IPS-15b (cell line): Measurements from ENCODE around the gene PHACTR1.

ENCODE experiments used
- H3K27me3 ChIP-seq: one replicate; pipeline ENCODE4 v1.6.1; 2013; ENCODE audit warnings: low read length; ENCODE audit not compliant: control insufficient read depth, insufficient read depth
- H3K36me3 ChIP-seq: one replicate; pipeline ENCODE4 v1.6.1; 2013; ENCODE audit warnings: low read length; ENCODE audit not compliant: control insufficient read depth, insufficient read depth
- H3K4me1 ChIP-seq: one replicate; pipeline ENCODE4 v1.6.1; 2013; ENCODE audit warnings: mild to moderate bottlenecking, low read length; ENCODE audit not compliant: control insufficient read depth, insufficient read depth
- H3K4me3 ChIP-seq: one replicate; pipeline ENCODE4 v1.5.1; 2013; ENCODE audit warnings: low read depth, low read length
- H3K9ac ChIP-seq: one replicate; pipeline ENCODE4 v1.6.1; 2013; ENCODE audit warnings: low read depth, mild to moderate bottlenecking, low read length
- H3K9me3 ChIP-seq: one replicate; pipeline ENCODE4 v1.6.1; 2013; ENCODE audit warnings: mild to moderate bottlenecking, low read length; ENCODE audit not compliant: control insufficient read depth, insufficient read depth

PHACTR1 gene

DNA sequence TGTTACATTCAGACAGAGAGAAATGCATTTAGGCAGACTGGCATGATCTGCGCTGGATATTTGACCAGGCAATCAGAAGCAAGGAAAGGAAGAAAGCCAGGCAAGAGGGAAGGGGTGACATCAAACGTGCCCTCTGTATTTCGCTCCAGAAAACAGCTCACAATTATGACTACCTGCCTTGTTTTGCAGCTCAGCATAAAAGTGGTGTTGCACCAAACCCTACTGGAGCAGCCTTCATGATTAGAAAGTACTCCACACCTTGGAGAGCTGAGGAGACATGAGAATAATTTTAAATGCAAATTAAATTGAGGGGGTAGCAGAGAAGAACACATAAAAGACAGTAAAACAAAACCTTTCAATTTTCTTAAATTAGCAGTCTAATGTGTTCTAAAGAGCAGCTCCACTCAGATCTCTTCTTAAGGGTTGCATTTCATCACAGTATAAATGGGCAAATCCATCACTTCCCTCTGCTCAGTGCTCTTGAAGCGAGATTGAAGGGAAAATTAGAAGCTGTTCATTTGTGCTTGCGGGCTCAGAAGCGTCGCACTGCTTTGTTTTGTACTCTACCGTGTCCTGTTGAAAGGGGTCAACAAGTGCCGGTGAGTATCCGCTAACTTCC is at the start of gene PHACTR1:
Gene PHACTR1, plus strand, starts transcription at position 470 of the 619 bp plus-strand sequence.
- Histone ChIP-seq H3K9ac (no peak within 1 kb of the TSS), H3K9me3 (no peaks in the 10 kb centered on the region), H3K27me3 (no peaks in the 10 kb centered on the region), H3K36me3 (no peaks in the 10 kb centered on the region), H3K4me1 (peaks cover 4% of the 10 kb centered on the region), H3K4me3 (no peak within 1 kb of the TSS)

DNA sequence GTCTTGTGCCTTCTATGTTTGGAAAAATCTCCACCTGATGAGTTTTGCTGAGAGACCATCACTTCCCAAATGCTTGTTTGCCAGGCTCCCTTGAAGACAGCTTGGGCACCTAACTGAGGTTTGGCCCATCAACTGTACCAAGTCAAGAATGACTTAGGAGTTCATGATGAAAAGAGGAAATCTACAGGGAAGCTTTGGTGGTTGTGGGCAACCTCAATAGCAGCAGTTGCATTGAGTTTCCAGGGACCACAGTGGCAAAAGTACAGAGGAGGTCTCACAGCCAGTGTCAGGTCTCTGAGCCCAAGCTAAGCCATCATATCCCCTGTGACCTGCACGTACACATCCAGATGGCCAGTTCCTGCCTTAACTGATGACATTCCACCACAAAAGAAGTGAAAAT is 49.7 kb upstream of the PHACTR1 start:
- no peaks in the 10 kb centered on the region for H3K27me3 ChIP-seq
- no peaks in the 10 kb centered on the region for H3K9me3 ChIP-seq
- no peaks in the 10 kb centered on the region for H3K36me3 ChIP-seq
- no peak overlapping the region for H3K4me3 ChIP-seq
- H3K9ac ChIP-seq = no peak overlapping the region
- no peaks in the 10 kb centered on the region for H3K4me1 ChIP-seq

DNA sequence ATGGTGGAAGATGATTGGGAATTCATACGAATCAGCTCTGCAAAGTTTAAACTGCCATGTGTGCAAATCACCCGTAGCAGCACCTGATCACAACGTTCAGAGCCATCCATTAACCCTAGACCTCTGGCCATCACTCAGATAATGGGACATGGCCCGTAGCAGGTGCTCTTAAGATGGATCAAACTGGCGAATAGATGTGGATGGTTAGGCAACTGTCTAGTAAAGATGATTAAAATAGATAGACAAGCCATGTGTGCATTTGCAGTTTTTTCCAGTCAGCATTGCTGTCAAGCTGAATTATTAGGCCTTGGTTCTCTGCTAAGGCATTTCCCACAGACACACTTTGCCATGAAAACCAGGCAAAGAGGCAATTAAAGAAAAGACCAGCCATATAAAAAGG is 40.6 kb upstream of the PHACTR1 start:
- H3K9ac ChIP-seq = no peak overlapping the region
- H3K4me1 ChIP-seq = peaks cover 4% of the 10 kb centered on the region
- no peaks in the 10 kb centered on the region for H3K36me3 ChIP-seq
- H3K9me3 ChIP-seq = no peaks in the 10 kb centered on the region
- H3K4me3 ChIP-seq = no peak overlapping the region
- H3K27me3 ChIP-seq = no peaks in the 10 kb centered on the region

DNA sequence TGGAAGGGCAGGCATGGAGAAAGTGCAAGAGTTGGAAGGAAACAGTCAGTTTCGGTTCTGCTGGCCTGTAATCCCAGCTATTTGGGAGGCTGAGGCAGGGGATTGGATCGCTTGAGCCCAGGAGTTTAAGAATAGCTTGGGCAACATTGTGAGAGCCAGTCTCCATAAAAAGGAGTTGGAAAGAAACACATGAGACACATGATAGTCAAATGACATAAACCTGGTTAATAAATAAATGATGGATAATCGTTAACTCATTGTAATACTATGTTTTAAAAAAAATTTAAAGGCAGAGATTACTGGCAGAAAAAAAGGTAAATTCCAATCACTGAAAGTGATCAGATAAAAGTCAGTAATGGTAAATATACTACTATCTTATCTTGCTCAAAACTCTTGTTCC is 37.2 kb upstream of the PHACTR1 start:
- no peaks in the 10 kb centered on the region for H3K36me3 ChIP-seq
- H3K4me3 ChIP-seq = no peak overlapping the region
- H3K9ac ChIP-seq = no peak overlapping the region
- no peaks in the 10 kb centered on the region for H3K4me1 ChIP-seq
- H3K27me3 ChIP-seq = no peaks in the 10 kb centered on the region
- no peaks in the 10 kb centered on the region for H3K9me3 ChIP-seq

DNA sequence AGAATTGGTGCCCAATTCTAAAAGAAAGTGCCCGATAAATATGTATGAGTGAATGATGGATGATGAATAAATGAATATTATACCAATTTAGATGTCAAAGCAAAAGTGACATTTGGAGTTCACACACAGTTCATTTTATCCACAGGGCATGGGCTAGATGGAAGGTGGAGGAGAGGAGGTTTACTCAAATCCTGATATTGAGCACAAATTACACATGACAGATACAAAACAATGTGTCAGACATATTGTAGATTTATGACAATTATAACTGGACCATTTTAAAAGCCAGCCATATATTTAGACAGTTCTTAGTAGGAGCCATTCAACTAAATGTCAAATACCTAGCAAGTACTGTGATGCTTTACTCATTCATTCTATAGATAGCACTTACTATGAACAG is 23.4 kb upstream of the PHACTR1 start:
- H3K4me3 ChIP-seq = no peak overlapping the region
- H3K36me3 ChIP-seq = no peaks in the 10 kb centered on the region
- no peaks in the 10 kb centered on the region for H3K27me3 ChIP-seq
- H3K4me1 ChIP-seq = no peaks in the 10 kb centered on the region
- no peak overlapping the region for H3K9ac ChIP-seq
- H3K9me3 ChIP-seq = no peaks in the 10 kb centered on the region

DNA sequence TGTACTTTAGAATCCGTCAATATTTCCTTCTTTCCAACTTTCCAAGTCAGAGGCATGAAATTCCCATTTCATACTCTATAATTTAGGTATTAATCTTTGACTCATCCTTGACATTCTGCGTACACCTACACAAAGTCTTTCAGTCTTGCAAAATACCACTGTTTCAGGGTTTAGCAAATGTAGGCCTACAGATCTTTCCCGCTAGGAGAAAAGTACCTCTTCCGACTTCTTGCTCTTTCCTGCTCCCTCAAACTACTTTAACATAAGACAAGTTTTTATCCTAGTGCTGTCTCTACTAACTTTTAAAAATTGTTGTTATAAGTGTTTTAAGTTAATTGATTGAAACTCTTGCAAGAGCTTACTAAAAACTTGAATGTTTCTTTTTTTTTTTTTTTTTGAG is 18.3 kb upstream of the PHACTR1 start:
- no peaks in the 10 kb centered on the region for H3K27me3 ChIP-seq
- peaks cover 12% of the 10 kb centered on the region for H3K4me1 ChIP-seq
- no peaks in the 10 kb centered on the region for H3K36me3 ChIP-seq
- H3K9ac ChIP-seq = no peak overlapping the region
- no peaks in the 10 kb centered on the region for H3K9me3 ChIP-seq
- no peak overlapping the region for H3K4me3 ChIP-seq

DNA sequence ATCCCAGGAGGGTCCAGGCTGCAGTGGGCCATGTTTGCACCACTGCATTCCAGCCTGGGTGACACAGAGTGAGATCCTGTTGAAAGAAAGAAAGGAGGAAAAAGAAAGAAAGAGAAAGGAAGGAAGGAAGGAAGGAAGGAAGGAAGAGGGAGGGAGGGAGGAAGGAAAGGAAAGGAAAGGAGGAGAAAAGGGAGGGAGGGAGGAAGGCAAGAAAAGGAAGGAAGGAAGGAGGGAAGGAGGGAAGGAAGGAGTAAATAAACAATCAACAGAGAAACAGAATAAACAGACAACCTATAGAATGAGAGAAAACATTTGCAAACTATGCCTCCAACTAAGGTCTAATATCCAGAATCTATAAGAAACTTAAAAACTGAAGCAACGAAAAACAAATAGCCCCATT is 11.6 kb upstream of the PHACTR1 start:
- Histone ChIP-seq H3K4me1 (peaks cover 12% of the 10 kb centered on the region), H3K27me3 (no peaks in the 10 kb centered on the region), H3K9me3 (no peaks in the 10 kb centered on the region), H3K36me3 (no peaks in the 10 kb centered on the region), H3K9ac (no peak overlapping the region), H3K4me3 (no peak overlapping the region)

DNA sequence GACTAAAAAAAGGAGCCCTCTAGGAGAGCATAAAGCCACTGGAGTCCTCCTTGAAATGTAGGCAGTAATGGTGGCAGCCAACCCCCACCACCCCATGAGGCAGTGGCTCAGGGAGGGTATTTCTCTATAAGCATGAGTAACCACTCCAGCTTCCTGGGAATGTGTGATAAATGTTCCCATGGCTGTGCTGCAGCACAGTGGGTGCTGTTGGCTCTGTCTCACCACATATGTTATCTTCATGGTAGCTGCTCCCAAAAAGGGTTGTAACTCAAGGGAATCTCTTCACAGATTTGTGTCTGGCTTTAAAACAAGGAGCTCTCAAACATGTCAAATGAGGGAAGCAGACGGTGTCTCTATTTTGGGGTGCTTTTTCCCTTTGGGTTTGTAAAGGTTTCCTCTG is 7.5 kb upstream of the PHACTR1 start:
- no peaks in the 10 kb centered on the region for H3K27me3 ChIP-seq
- no peaks in the 10 kb centered on the region for H3K4me1 ChIP-seq
- H3K36me3 ChIP-seq = no peaks in the 10 kb centered on the region
- no peaks in the 10 kb centered on the region for H3K9me3 ChIP-seq
- H3K4me3 ChIP-seq = no peak overlapping the region
- H3K9ac ChIP-seq = no peak overlapping the region

DNA sequence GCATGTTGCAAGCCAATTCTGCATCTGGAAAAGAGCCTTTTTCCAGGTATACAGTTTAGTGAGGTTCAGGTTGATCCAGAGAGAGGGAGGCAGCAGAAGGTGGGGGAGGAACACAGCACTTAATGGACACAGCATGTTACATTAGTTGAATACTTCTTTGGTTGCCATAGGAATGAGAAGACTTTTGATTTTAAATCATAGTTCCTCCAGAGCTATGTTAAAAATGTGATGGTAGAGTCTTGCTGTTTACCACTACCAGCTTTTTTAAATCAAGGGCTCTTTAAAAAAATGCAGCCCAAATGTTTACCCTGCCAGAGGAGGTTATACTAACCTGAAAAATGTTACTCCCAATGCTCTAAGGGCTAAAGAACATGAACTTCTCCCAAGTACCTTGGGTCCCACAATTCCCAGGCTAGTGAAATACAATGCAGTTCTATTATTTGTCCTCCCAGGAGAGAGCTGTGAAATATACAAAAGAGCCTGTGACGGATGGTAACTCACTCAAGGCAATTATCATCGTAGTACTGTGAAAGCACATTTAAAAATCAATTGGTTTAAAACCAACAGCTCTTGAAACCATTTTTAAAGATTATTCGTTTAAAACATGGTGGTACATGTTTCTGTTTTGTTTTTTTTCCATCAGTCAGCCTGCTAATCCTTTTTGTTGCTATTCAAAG is 6.9 kb upstream of the PHACTR1 start:
- Histone ChIP-seq H3K27me3 (no peaks in the 10 kb centered on the region), H3K4me3 (no peak overlapping the region), H3K9ac (no peak overlapping the region), H3K36me3 (no peaks in the 10 kb centered on the region), H3K4me1 (no peaks in the 10 kb centered on the region), H3K9me3 (no peaks in the 10 kb centered on the region)

DNA sequence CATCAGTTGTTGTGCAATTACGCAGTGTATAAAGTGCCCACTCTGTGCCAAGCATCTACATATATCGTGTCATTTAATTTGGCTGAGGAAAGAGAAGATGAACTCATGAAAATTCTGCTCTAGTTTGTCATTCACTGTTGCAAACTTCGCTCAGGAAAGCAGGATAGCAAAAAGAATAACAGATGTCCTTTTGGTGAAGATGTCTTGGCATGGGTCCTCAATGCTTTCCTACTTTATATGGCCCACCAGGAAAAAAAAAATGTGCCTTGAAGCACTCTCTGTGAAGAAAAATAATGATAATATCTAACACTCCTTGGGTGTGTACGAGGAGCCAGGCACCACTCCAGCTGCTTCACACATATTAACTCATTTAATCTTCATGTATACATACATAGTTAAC is 5.6 kb upstream of the PHACTR1 start:
- Histone ChIP-seq H3K9me3 (no peaks in the 10 kb centered on the region), H3K4me3 (no peak overlapping the region), H3K36me3 (no peaks in the 10 kb centered on the region)

DNA sequence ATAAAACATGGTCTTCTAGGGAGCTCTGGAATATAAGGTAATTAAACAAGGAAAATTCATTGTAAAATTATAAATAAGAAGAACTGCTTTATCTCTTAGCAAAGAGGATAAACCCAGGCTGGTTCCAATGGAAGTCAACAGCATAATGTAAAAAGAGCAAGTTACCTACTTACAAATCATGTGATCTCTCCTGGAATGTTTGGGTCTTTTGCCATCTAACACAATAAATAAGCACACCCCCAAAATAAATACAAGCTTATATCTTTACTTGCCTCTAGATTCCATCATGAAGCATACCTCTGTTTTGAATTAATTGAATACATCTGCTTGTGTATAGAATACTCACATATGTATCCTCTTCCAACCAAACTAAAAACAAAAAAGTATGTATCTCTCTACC is 2.5 kb upstream of the PHACTR1 start:
- no peak overlapping the region for H3K4me3 ChIP-seq
- H3K9ac ChIP-seq = no peak overlapping the region
- H3K36me3 ChIP-seq = no peaks in the 10 kb centered on the region
- peaks cover 4% of the 10 kb centered on the region for H3K4me1 ChIP-seq
- H3K27me3 ChIP-seq = no peaks in the 10 kb centered on the region
- no peaks in the 10 kb centered on the region for H3K9me3 ChIP-seq

More for the DNA sequence above, 5.6 kb upstream of the PHACTR1 start:
- Histone ChIP-seq H3K4me1 (no peaks in the 10 kb centered on the region), H3K9ac (no peak overlapping the region), H3K27me3 (no peaks in the 10 kb centered on the region)

DNA sequence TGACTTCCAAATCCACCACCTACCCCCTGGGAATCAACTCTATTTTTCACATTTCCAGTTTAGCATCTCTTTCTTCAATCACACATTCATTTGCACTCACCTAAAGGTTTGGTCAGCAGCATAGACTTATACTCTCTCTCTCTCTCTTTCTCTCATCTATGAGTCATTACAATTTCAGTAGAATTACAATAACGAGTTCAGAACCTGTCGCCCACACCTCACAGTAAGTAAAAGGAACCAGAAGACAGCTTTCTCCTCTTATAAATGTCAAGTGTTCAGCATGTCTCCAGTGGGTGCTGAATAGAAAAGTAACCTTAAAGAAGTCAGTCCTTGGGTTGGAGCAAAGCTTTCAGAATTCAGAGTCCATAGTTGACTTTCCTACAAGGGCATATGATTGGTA is 1.1 kb upstream of the PHACTR1 start:
- Histone ChIP-seq H3K9me3 (no peaks in the 10 kb centered on the region), H3K4me3 (no peak overlapping the region), H3K36me3 (no peaks in the 10 kb centered on the region), H3K27me3 (no peaks in the 10 kb centered on the region), H3K9ac (no peak overlapping the region), H3K4me1 (peaks cover 4% of the 10 kb centered on the region)
